Coronary artery (tissue), 2 donors: Measurements from ENCODE around the gene ERCC6.

Experiments
- DNase-seq: peaks from one replicate; pipeline ENCODE4 v3.0.0-alpha.2; 2017; ENCODE audit warnings: low spot score
- H3K27ac ChIP-seq, 2 donors: fragments of 200-600 bp; sonication (generic); one replicate each; pipeline ENCODE4 v1.5.1; 2016 to 2019
- H3K4me3 ChIP-seq: fragments of 200-600 bp; sonication (generic); 2 replicates; pipeline ENCODE4 v1.5.1; 2016; ENCODE audit warnings: mild to moderate bottlenecking, moderate library complexity
- TF ChIP-seq, protein P1 (sequence below): fragments of 200-600 bp; sonication (generic); IDR thresholded peaks from one replicate; pipeline ENCODE4 v1.5.1; 2019; ENCODE audit warnings: antibody characterized with exemption

Gene ERCC6

DNA sequence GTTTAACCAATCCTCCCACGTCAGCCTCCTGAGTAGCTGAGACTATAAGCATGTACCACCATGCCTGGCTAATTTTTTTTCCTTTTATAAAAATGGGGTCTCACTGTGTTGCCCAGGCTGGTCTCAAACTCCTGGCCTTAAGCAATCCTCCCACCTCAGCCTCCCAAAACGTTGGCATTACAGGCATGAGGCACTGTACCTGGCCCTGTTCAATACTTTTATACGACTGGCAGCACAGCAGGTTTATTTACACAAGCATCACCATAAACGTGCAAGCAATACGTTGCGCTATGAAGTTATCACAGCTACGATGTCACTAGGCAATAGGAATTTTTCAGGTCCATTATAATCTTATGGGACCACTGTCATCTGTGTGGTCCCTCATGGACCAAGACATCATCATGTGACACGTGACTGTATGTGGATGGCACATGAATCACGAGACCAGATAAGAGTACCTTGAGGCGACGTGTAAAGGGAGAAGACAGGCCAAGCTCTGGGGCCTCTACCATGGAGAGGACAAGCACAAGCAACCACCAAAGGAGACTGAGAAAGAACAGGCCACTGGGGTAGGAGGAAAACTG, 36.7 kb upstream of the ERCC6 start:
- DNase-seq: no peak
- TF ChIP-seq, protein P1, sequence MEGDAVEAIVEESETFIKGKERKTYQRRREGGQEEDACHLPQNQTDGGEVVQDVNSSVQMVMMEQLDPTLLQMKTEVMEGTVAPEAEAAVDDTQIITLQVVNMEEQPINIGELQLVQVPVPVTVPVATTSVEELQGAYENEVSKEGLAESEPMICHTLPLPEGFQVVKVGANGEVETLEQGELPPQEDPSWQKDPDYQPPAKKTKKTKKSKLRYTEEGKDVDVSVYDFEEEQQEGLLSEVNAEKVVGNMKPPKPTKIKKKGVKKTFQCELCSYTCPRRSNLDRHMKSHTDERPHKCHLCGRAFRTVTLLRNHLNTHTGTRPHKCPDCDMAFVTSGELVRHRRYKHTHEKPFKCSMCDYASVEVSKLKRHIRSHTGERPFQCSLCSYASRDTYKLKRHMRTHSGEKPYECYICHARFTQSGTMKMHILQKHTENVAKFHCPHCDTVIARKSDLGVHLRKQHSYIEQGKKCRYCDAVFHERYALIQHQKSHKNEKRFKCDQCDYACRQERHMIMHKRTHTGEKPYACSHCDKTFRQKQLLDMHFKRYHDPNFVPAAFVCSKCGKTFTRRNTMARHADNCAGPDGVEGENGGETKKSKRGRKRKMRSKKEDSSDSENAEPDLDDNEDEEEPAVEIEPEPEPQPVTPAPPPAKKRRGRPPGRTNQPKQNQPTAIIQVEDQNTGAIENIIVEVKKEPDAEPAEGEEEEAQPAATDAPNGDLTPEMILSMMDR: no peak
- Histone ChIP-seq H3K27ac (no peak overlapping the region), H3K4me3 (no peak overlapping the region)

DNA sequence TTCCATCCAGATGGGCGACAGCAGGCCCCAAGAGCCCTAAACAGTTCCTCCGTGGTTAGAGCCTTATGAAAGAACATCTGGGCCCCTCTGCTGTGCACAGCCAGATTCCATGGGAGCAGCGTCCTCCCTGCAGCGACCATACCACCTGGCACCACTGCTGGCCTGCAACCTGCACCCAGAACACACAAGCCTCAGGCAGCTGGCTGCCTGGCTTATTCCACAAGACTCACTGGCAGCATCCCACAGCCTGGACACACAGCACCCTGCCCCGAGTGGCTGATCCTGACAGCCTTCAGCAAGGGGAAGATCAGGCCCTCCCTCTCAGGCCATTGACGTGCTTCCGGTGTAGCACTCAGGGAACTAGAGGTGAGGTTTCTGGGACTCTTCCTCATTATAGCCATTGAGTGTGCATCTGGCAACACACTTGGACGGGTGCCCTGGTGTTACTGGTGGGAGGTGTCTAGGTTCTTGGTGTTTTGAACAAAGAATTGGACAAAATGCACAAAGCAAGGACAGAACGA, 33.7 kb upstream of the ERCC6 start:
- H3K4me3 ChIP-seq: no peak overlapping the region
- TF ChIP-seq, protein P1: no peak

DNA sequence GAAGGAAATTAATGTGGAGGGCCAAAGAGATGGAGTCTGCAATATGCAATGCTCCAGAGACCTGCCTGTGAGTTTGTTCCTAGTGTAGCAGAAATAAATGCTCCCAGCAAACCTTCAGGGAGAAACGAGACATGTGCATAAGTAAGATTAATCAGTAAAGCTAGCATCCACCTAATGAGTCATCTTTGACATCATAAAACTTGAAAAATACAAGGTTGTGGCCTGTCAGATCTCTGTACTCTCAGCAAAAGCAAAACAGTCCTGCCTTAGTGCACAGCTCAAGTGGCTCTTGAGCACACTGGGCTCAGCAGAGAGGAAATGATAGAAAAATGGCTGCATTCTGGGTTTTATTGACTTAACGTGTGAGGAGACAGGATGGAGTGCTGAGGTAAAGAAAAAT, 32.5 kb upstream of the ERCC6 start:
- H3K27ac ChIP-seq: no peak overlapping the region
- TF ChIP-seq, protein P1: no peak

More for the DNA sequence above, 33.7 kb upstream of the ERCC6 start:
- DNase-seq: no peak
- no peak overlapping the region for H3K27ac ChIP-seq

DNA sequence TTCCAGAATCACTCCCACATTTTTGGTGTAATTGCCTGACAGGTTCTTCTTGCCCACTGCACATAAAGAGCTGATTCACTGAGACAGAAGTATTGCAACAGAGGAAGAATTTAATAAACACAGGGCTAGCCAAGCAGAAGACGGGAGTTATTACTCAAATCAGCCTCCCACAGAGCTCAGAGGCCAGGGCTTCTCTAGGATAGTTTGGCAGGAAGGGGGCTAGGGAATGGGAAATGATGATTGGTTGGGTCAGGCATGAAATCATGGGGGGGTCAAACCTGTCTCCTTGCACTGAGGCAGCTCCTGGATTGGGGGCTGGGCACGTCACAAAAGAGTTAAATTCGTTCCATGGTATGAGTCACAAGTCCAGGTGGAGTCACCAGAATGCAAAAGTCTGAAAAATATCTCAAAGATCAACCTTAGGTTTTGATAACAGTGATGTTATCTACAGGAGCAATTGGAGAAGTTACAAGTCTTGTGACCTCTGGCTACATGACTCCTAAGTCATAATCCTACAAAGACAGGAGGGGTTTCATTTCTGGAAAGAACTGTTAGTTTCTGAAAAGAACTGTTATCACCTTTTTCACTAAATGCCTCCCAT, 30.2 kb upstream of the ERCC6 start:
- Histone ChIP-seq H3K27ac (peak overlapping the region in 1 of 2 donors; percentile 55), H3K4me3 (no peak overlapping the region)
- no peak for DNase-seq
- TF ChIP-seq, protein P1: no peak

More for the DNA sequence above, 32.5 kb upstream of the ERCC6 start:
- DNase-seq: no peak
- no peak overlapping the region for H3K4me3 ChIP-seq

DNA sequence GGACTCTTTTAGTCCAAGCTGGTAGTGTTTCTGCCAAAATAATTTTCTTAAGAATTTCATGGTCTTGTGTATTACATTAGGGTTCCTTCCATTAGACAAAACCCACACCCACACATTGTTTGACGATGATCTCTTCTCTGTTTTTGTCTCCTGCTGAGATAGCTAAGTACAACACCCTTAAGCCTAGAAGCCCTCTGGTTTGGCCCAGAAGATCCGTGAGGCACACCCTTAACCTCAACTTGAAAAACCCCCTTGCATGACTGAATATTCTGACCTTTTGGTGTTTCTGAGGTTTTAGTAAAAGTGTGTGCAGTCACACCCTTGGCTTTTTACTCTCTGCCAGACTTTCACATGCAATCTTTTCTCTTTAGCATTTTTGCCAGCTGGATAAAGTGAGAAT, 29.3 kb upstream of the ERCC6 start:
- DNase-seq: no peak
- no peak overlapping the region for H3K4me3 ChIP-seq
- TF ChIP-seq, protein P1: no peak
- H3K27ac ChIP-seq: peak overlapping the region in 1 of 2 donors; percentile 65

DNA sequence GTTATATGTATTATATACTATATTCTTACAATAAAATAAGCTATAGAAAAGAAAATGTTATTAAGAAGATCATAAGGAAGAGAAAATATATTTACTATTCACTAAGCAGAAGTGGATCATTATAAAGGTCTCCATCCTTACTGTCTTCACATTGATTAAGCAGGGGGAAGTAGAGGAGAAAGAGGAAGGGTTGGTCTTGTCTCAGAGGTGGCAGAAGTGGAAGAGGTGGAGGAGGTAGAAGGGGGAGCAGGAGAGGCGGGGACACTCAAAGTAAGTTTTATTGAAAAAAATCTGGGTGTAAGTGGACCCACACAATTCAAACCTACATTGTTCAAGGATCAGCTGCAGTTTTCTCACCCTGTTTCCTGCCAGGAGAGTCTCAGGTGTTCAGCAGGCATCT, 28.9 kb upstream of the ERCC6 start:
- TF ChIP-seq, protein P1: no peak
- DNase-seq: no peak
- H3K27ac ChIP-seq: peak overlapping the region in 1 of 2 donors; percentile 65
- H3K4me3 ChIP-seq: no peak overlapping the region

DNA sequence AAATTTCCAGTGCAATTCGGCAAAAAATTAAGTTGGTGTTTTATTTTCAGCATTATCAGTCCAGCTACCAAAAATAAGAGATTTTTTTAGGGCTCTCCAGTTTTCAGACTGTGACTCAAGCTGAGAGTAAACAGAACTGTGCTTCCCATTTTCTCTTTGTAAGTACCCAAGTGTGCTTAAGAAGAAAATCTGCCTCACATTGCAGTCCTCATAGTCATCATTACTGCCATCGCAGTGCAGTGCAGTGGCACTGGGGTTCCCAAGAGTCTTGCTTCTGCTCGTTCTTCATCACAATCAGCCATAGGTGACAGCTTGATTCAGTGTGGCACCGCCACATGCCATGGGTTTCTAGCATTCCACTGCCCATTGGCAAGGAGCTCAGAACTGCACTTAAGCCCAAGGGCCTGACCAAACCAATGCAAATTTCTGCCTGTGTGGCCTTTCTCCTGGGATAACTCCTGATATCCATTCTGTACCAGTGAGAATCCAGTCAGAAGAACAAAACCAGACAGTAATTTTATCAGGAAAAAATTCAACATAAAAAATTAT, 25.6 kb upstream of the ERCC6 start:
- TF ChIP-seq, protein P1: no peak
- H3K4me3 ChIP-seq: no peak overlapping the region
- H3K27ac ChIP-seq: no peak overlapping the region
- no peak for DNase-seq
